NCI-H2029 (cell line): Measurements from ENCODE around the gene TEX36.
"Not testable (repeated sequence)": the region's sequence is repeated elsewhere in the genome, so short reads cannot be mapped to it uniquely, and the experiment has no call there.

ENCODE experiments used
- DNase-seq: peaks from one replicate; lab custom pipeline; 2025; lab: John Stamatoyannopoulos, UW

TEX36 gene, protein sequence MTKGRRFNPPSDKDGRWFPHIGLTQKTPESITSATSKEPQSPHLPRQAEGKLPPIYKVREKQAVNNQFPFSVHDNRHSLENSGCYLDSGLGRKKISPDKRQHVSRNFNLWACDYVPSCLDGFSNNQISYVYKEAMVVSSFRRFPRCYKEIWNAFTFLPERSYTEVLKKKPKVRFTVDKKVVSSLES

GRCh38 chr10:125683063-125683462 lies at the start of gene TEX36:
TSS of gene TEX36 (minus strand) at chr10:125683163. CDS start at chr10:125682989, 174 bp downstream.
- DNase-seq, result no peak

DNA sequence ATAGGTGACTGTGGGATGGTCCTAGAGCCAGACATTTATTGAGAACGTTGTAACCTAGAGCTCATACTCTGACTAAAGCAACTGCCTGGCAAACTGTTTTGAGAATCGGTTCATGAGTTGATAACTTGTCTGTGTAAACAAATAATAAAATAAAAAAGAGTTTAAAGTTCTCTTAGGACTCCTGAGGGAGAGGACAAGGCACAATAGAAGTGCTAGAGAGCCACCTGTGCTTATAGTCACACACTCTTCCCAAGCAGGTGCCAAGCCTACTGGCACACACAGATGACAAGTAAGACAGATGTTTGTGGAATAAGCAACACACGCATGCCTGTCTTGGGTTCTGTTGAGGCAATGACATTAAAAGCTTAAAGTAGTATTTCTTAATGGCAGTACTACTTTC lies 44.5 kb upstream of the TEX36 start:
- DNase-seq, result no peak

DNA sequence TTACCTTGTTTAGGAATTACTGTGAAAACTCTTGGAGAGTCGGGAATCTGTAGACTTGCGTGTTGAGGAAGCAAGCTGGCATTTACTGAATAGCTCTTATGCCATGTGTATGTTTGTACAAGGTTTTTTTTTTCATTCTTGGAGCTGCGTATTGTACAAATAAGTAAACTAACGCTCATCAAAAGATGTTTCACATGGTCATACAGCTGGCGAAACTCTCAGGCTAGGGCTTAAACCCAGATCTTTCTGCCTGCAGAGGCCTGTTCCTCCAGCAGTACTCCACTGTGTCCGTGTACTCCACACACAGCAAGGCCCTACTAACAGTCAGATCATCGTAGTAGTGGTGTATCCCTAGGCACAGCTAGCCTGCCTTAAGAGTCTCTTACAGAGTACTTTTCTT lies 44.0 kb upstream of the TEX36 start:
- no peak for DNase-seq

DNA sequence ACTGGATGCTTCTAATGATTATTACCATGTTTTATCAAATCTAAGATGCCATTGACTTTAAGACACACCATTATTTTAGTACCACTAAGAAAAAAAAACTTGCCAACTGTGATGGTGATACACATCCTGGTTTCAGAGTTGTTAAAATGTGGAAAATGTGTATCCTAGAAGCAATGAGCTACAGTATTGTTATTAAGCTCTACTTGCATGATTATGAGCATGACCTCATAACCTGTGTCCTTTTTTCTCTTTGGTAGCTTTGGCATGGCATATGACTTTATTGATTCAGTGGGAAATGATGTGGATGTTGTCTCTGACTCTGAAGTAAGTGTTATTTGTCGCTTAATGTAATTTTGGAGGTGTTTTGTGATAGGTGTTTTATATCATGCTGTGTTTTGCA lies 39.8 kb upstream of the TEX36 start:
- DNase-seq, result no peak

- DNase-seq, result no peak
Measured at GRCh38 chr10:125721035-125721434, 38.1 kb upstream of the TEX36 start.

- DNase-seq, result peak; percentile 8
Measured at GRCh38 chr10:125720002-125720382, 37.0 kb upstream of the TEX36 start.

- peak; percentile 92 for DNase-seq
Measured at GRCh38 chr10:125719173-125720001, 36.4 kb upstream of the TEX36 start, which contains the start of gene EDRF1. TSS of gene EDRF1 (plus strand) at chr10:125719709. CDS start at chr10:125719808, 99 bp downstream.

DNA sequence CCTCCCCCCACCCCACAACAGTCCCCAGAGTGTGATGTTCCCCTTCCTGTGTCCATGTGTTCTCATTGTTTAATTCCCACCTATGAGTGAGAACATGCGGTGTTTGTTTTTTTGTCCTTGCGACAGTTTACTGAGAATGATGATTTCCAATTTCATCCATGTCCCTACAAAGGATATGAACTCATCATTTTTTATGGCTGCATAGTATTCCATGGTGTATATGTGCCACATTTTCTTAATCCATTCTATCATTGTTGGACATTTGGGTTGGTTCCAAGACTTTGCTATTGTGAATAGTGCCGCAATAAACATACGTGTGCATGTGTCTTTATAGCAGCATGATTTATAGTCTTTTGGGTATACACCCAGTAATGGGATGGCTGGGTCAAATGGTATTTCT lies 31.8 kb upstream of the TEX36 start:
- not testable (repeated sequence) for DNase-seq

- DNase-seq, result no peak
Measured at GRCh38 chr10:125711110-125711750, 28.3 kb upstream of the TEX36 start.

GRCh38 chr10:125709553-125710474 lies 26.9 kb upstream of the TEX36 start:
- DNase-seq, result no peak

DNA sequence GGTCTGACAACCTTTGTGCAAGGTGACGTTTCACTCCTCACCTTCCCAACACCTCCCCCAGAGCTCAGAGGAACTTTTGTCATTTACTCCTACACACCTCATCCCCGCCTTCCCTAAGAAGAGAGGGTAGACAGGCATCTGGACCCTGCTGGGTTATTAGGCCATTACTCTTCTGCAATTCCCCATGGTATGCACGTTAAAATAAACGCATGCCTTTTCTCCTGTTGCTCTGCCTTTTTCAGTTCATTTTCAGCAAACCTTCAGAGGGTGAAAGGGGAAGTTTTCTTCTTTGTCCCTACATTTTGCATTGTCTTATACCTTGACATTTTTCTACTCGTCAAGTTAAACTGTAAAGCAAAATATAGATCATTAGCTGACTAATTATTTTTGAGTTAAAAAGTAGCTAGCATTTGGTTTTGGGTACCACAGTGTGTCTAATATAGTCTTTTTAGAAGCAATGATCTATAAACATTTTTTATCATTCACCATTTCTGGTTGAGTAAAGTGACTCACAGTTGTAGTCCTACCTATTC lies 26.1 kb upstream of the TEX36 start:
- DNase-seq, result no peak

DNA sequence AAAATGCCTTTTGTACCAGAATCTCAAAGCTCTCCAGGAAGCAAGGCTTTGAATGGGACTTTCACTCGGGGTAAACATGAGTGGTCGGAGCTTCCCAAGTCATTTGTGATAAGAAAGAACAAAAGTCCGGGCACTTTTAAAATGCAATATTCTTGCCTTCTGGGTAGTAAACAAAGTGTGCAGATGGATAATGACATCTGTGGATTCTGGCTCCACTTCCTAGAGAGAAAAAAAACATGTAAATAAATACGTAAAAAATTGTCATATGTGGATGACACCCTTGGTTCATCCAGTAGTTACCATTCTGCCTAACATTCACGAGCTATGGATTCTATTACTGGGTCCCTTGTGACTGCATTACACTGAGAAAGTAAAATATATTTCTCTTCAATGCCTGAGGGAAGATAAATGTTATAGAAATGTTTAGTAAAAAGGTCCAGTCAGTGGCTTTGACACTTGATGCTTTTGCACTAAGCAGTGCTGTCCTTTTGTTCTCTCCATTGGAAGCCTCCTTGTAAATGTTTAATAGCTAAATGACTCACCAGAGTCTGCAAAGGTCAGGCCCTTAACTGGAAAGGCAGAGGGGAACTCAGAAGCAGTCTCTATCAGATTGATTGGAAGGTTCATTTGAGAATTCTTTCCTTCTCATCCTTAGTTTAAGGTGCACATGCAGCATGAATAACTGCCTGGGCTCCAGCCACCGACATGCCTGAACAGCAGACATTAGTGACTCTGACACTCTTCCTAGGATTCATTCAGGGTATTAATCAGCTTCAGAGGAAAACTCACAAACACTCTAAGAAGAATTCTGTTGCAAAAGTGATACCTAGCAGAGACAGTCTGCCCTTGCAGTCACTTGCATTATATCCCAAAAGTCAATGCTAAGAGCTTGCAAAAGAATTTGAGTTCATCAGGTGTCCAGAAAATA lies 24.8 kb upstream of the TEX36 start:
- no peak for DNase-seq

DNA sequence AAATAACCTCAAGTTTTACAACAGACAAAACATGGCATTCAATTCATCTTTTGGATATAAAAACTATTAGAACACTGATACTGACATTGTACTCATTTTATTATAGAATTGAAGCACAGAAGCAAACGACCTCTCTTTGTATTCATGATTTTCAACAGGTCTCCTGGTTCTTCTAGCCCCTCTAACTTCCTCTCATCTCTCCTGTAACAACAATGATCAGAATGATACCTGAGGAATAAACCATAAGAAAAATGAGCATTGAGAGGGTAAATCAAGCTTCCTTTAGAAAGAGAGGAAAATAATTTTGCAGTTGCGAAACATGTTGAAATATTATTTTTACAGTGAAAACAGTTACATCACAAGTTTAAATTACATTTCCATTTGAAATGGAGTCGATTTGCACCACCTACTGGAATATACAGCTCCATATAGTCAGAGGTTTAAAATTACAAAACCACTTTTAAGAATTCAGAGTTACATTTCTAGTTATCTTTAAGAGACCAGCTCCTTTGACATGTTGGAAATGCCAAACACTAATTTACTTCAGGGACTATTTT lies 17.5 kb upstream of the TEX36 start:
- DNase-seq, result no peak

- no peak for DNase-seq
Measured at GRCh38 chr10:125699562-125700143, 16.7 kb upstream of the TEX36 start.

DNA sequence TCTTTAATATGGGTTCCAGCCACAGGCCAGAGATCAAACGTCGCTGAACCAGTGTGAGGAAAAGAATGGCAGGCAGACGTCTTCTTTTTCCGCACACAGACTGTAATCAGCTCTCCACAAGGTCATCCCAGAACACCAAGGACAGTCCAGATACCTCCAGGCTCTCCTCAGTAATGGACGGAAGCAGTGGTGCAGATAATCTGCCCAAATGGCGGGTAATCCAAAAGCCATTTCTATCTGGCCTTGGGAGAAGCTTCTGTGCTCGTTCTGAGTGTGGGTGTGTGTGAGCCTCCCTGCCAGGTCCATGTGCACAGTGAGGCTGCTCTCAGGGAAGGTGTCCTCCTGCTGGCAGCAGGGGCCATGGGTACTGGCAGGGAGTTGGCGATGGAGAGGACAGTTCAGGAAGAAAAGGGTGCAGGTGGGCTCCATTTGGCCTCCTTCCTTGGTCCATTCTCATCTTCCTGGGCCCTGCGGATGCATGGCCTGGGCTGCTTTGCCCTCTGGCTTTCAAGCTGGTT lies 15.6 kb upstream of the TEX36 start:
- no peak for DNase-seq

GRCh38 chr10:125696884-125697283 lies 13.9 kb upstream of the TEX36 start:
- not testable (repeated sequence) for DNase-seq

DNA sequence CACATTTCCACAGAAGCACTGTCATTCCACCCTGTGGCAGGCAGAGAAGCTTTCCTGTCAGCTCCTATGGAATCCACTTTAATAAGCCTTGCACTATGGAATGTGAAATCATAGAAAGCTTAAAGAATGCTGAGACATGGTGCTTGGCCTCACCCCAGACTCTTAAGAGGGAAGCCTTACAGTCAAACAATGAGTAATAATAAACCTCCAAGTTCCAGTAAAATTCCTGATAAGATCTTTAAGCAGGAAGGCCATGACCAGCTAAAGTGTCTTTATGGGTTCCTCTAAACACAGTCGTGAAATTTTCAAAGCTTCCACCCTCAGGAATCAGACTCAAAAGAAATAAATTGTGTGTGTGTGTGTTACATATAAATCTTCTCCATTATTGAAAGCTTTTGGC lies 11.9 kb upstream of the TEX36 start:
- DNase-seq, result no peak

DNA sequence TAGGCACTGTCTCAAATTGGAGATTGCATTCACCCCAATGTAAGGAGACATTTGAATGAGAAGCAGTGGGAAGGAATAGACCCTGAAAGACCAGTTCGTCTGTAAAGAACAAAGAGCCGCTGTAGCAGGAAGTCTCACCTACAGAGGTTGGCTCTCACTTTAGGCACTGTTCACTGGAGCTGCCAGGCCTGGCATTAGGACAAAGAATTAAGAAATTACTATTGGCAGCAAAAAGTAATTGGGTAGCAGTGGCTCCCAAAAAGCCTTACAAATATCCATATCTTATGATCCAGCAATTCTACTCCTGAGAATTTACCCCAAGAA lies 10.5 kb upstream of the TEX36 start:
- DNase-seq, result no peak

- no peak for DNase-seq
Measured at GRCh38 chr10:125692601-125693523, 9.9 kb upstream of the TEX36 start.
